Activated CD4-positive, alpha-beta T cell treated with anti-CD3 and anti-CD28 coated beads, Interleukin-2, Interleukin-6, amounts not matched to agents 100 ng/mL and 50 ng/mL, durations not matched to agents 16 hours and 8 hours (primary cell): ENCODE data around the gene SMC3.

ENCODE experiments used
- DNase-seq: peaks from one replicate; pipeline ENCODE4 v3.0.0-alpha.2; 2020

The SMC3 gene

DNA sequence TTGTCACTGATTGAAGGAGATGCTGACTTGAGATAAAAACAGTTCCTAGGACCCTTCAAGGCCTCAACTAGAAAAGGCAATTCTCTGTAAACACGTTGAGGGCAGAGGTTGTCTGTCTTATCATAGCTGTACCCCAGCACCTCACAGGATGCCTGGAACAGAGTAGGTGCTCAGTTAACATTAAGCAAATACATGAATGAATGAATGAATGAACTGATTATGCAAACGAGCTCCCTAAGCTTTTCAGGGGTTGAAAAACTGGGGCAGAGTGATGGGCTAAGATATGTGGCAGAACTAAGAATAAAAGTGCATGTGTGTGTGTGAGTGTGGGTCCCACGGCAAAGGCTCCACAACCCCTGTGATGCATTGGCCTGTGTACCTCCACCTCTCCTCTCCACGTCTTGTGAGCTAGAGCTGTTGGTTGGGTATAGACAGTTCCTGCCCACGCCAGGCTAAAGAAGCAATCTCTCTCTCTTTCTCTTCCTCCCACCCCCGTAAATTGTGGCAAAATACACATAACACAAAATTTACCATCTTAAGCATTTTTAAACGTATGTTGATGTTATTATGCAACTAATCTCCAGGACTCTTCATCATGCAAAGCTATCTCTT is 20.9 kb upstream of the SMC3 start:
- DNase-seq, result no peak

GRCh38 chr10:110547139-110547761 is 20.2 kb upstream of the SMC3 start:
- DNase-seq, result peak; percentile 76

- DNase-seq, result no peak
Observed at GRCh38 chr10:110548002-110548401, 19.5 kb upstream of the SMC3 start.

DNA sequence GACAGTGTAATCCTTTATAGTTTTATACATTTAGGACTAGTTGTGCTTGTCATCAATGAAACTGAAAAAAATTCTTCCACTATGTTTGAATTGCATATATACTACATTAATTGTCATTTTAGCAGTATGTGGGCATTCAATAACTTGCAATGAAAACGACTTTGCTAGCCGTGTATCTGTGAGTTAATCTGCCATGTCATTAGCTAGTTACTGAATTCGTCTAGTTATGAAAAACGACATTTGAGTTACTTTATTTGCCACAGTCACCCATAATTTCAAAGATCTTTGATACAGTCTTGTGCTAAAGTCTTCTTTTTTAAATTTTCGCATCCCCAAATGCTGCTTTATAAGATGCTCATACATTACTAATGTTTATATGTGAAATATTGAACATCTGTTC is 18.3 kb upstream of the SMC3 start:
- no peak for DNase-seq

GRCh38 chr10:110553905-110554304 is 13.6 kb upstream of the SMC3 start:
- DNase-seq, result no peak

- no peak for DNase-seq
Observed at GRCh38 chr10:110556296-110556695, 11.2 kb upstream of the SMC3 start.

- peak; percentile 76 for DNase-seq
Observed at GRCh38 chr10:110556969-110557601, 10.4 kb upstream of the SMC3 start.

DNA sequence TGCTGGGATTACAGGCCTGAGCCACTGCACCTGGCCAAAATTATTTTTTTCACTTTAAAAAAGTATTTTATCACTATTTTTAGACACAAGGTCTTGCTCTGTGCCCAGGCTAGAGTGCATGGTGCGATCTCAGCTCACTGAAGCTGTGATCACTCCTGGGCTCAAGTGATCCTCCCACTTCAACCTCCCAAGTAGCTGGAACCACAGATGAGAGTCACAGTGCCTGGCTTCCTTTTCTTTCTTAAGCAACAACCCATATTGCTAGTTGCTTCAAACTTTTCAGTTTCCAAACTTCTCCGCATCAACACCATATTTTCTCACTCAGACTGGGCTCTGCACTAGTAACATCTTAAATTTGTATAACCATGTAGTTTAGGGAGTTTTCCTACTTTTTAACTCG is 9.5 kb upstream of the SMC3 start:
- DNase-seq, result no peak

GRCh38 chr10:110560012-110560411 is 7.5 kb upstream of the SMC3 start:
- no peak for DNase-seq

DNA sequence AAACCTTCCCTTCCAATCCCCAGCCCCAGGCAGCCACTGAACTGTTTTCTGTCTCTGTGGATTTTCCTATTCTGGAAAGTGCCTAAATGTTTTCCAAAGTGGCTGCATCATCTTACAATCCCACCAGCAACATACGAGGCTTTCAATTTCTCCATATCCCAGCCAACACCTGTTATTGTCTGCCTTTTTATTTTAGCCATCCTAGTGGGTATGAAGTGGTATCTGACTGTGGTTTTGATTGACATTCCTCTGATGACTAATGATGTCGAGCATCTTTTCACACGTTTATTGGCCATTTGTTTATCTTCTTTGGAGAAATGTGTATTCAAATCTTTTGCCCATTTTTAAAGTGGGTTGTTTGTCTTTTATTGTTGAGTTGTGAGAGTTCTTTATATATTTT is 6.2 kb upstream of the SMC3 start:
- DNase-seq, result no peak

DNA sequence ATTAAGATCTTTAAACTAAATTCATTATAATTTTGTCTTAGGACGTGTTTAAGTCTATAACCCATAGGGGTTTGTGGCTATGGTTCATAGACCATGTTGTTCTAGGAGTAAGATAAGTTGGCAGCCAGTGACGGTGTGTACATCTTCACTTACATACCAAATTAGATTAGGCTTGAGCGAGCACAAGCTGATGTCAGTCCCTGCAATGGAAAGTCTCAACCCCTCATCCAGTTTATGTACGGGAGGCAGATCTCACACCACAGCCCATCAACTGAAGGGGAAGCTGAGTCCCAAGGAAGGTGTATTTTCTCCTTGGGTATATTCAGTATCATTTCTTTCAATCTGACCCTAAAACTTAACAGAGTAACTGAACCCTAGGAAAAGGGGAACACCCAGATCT is 5.1 kb upstream of the SMC3 start:
- DNase-seq, result no peak

- DNase-seq, result no peak
Observed at GRCh38 chr10:110563132-110563531, 4.4 kb upstream of the SMC3 start.

DNA sequence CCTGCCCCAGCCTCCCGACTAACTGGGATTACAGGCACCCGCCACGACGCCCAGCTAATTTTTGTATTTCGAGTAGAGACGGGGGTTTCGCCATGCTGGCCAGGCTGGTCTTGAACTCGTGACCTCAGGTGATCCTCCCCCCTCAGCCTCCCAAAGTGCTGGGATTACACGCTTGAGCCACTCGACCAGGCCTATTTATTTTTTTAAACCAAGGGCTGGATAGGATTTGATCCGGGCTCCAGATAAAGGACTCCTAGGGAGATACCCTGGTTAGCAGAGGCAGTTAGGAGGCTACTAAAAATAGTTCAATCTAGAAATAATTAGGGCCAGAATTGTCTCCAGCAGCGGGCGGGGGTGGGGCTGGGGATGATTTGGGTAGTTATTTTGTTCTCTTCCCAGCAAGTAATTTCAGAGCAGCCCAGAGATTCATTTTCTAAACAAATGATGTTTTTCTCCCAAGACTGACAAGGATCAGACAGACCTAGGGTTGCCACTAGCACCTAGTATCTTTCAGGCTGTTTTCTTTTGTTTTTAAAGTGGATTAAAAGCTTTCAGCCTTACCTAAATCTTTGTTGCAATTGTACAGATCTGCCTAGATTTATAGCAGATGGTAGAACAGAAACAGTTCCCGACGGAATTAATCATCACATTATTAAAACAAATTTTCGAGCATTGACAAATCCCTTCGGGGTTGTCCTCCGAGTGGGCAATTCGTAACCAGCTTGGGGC is 859 bp upstream of the SMC3 start:
- no peak for DNase-seq

DNA sequence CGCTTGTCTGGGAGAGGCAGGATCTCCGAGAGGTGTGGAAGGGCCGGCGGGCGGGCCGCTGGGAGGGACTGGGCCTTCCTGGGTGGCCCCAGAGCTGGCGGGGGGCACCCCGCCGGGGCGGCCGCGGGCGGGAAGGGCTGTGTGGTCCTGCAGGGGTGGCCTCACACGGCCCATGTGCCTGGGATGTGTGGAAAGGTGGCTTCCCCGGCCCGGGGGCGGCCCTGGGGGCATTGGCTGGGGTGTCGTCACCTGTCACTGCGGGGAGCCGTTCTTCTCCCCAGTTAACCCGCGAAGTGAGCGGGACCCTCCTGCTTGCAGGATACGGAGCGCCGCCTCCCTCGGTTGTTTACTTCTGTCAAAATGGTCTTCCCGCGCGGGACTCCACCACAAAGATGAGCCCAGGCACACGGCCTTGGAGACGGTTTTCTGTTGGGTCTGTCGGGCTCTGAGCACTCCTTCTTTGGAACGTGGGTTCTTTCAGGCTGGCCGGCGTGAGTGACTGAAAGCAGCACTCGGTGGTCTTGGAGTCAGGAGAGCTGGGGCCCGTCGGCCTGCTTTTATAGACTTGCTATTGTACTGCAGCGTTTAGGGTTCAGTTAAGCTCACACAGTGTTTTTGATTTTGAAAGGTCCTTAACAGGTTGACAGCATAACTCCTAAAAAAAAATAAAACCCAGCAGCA is 700 bp downstream of the SMC3 start:
- DNase-seq, result peak; percentile 71

- DNase-seq, result no peak
Observed at GRCh38 chr10:110569122-110569521, 1.6 kb downstream of the SMC3 start.

GRCh38 chr10:110569736-110570135 is 2.2 kb downstream of the SMC3 start:
- DNase-seq, result no peak

- no peak for DNase-seq
Observed at GRCh38 chr10:110571093-110571743, 3.7 kb downstream of the SMC3 start.

DNA sequence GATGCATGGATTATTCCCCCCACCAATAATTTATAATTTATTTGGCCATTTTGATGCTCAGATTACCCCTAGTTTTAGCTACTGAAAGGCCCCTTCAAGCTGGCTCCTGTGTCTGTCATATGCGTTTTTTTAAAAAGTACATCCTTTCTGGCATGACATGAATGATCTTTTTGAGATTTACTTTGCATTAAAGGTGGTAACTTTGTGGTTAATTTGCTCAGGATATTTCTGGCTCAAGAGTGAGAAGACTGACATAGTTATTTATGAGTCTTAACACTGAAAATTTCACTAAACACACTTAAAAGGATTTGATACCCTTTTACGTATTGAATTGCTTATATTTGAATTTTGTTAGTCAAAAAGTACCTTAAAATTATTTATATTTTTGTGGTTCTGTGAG is 5.4 kb downstream of the SMC3 start:
- no peak for DNase-seq

GRCh38 chr10:110574420-110574819 is 6.9 kb downstream of the SMC3 start:
- DNase-seq, result no peak

DNA sequence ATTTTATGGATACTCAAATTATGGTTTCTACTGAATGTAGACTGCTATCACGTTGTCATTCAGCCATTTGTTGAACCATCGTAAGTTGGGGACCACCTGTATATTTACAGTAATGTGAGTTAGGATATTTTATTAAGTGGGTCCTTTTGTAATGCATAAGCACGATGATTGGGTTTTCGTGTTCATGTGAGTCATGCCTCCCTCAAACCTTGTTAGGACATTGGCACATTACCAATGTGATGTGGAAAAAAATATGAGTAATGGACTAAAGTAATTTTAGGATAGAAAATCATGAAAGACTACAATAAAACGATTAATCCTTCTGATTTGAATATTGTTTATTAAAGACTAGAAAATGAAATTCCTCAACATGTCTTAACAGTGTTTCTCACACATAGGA is 8.7 kb downstream of the SMC3 start:
- DNase-seq, result no peak

DNA sequence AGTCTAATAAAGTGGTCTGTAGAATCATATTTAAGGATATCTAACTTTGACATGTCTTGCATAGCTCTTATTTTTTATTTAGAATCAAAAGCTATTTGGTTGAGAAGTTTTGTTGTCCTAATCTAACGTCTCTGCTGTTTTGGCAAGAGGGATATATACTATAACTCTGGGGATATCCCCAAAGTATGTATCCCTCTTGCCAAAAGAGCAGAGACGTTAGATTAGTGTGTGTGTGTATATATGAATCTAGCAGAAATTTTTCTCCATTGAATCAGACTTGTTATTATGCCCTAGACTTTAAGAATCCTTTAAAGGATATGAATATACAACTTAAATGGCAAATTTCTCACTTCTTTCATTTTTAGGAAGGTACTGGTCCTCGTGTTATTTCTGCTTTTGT is 9.6 kb downstream of the SMC3 start:
- DNase-seq, result no peak

DNA sequence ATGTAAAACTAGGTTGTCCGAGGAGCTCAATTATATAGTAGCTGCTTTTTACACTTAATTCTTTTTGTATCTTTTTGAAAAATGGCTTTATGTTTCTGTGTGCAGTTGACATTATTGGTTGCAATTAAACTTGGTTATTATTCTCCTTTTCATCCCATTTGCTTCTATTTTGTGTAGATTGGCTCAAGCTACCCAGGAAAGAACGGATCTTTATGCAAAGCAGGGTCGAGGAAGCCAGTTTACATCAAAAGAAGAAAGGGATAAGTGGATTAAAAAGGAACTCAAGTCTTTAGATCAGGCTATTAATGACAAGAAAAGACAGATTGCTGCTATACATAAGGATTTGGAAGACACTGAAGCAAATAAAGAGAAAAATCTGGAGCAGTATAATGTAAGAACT is 16.5 kb downstream of the SMC3 start:
- DNase-seq, result no peak

- DNase-seq, result no peak
Observed at GRCh38 chr10:110591760-110592159, 24.3 kb downstream of the SMC3 start.
